GM19463 (cell line): ENCODE results near the gene TLR9.

Experiments used
- ATAC-seq: cut with Tn5 transposase; IDR thresholded peaks from one replicate; pipeline ENCODE4 v1.9.1; 2021; ENCODE audit warnings: mild to moderate bottlenecking, moderate library complexity; ENCODE audit not compliant: unreplicated experiment

Gene TLR9

DNA sequence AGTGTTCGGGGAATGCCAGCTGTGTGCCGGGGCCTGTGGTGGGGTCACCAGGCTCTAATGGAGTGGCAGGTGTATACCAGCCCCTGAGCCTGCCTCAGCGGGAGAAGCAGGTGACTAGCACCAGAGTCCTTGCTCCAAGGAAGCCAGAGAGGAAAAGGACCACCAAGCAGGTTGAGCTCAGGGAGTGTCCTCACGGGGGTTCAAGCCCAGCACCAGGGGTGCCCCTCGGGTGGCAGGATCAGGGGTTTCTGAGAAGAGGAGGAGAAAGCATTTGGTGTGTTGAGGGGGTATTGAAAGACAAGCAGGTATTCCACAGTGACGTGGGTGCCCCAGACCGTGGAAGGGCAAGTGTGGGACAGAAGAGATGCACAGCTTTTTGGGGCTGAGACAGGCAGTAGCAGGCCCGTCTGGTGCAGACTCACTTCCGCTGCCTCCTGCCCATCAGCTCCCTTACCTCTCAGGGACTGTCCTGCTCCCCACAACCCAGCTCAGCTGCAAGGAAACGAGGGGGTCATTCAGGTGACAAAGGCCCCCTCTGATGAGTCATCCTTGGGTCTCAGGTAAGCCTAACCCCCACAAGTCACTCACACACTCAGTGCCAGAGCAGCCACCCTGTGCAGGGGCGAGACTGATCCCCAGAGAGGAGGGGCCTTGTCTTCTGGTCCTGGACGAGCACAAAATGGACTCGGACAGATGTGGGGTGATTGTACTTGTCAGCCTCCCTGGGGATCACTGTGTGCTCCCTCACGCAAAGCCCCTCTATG, 49.8 kb downstream of the TLR9 start:
- no peak for ATAC-seq

DNA sequence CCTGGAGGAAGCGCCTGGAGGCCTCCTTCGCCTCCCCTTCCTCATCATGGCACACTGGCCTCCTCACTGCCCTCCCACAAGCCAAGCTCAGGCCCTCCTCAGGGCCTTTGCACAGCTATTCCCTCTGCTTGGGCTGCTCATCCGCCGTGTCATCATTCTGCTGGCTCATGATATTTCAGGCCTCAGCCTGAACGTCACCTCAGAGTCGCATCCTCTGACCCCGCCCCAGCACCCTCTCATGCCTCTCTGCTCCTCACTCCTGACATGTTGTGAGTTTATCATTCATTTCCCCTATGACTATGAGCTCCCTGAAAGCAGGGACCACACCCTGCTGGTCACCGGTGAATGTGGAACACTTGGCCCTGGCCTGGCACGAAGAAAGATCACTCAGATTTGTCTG, 50.5 kb downstream of the TLR9 start:
- no peak for ATAC-seq

DNA sequence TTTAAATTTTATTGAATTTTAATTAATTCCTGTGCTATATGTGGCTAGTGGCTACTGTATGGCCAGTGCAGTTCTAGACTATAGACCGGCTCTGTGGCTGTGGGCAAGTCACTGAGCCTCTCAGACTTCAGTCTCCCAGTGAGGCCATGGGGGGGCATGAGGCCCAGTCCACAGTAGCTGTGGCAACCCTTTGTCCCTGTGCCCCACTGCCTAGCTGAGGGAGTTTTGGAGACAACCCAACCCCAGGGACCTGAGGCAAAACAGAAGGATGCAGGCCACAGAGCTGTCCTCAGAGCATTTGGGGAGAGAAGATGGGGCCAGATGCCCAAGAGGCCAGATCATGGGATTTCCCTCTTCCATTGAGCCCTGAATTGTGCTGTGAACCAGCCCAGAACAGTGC, 52.3 kb downstream of the TLR9 start:
- ATAC-seq = no peak

DNA sequence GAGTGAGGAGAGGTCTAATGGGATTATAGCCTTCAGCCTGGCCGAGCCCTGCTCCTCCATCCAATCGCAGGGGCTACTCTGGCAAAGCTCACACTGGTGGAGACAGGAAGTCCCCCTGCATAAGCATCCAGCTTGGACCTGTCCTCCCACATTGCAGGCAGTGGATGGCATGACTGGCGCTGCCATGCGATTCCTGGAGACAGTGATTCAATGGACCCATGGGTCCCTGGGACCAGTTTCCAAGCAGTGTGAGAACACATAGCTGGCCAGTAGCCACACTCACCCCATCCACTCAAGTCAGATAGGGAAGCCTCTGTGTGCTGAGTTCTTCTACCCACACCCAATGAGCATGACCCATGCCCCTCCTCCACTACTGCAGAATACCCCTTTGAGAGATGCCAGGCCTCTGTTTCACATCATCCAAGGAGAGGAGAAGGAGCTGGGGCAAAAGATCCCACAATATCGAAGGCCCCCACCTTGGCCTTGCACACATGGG, 53.1 kb downstream of the TLR9 start:
- ATAC-seq = no peak

DNA sequence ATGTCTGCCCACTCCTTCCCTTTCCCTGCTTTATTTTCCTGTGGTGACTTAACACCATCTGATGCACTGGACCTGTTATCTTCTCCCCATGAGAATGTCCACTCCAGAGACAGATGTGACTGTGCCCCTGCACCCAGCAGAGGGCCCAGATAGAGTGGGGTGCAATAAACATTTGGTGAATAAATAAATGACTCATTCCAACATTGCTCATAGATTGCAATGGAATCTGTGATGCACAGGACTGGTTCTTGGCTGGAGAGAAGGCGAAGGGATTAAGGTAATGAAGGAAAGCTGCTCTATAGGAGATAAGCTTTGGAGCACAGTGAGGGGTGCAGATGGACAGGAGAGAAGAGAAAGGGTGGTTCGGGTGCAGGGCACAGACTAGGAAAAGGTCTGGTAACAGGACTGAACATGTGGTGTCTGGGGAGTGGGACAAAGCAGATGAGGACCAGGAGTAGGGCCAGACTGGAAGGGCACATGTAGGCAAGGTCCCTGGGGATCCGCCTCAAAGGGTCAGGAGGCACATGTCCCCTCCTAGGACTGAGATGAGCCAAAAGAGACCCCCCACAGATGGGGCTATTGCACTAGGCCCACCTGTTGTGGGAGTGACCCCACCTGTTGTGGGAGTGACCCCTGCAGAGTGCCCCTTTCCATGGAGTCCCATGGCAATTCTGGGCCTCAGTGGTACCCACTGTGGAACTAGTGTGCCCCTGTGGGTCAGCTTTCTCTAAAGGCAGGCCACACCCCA, 53.8 kb downstream of the TLR9 start:
- ATAC-seq = no peak
